Fibroblast of mammary gland (primary cell): Measurements from ENCODE around the gene TSPAN31.

Experiments used
- DNase-seq: peaks from one replicate; pipeline ENCODE4 v3.0.0-alpha.2; 2010; ENCODE audit warnings: low read depth
- H3K4me3 ChIP-seq: 2 replicates; pipeline ENCODE4 v1.5.1; 2011; ENCODE audit warnings: low read depth, mild to moderate bottlenecking, low read length, moderate library complexity; ENCODE audit not compliant: control insufficient read depth
- CTCF ChIP-seq: conservative IDR thresholded peaks from 2 replicates; pipeline ENCODE4 v1.5.1; 2011; ENCODE audit warnings: low read depth, low read length, inconsistent platforms; ENCODE audit not compliant: control insufficient read depth, insufficient read depth

Gene TSPAN31

GRCh38 chr12:57746025-57746424, 1.2 kb downstream of the TSPAN31 start:
- DNase-seq, result no peak
- peak overlapping the region; percentile 97 for H3K4me3 ChIP-seq
- no peak for TF ChIP-seq CTCF

- no peak for TF ChIP-seq CTCF
- no peak overlapping the region for H3K4me3 ChIP-seq
- no peak for DNase-seq
Observed at GRCh38 chr12:57749061-57749460, 4.2 kb downstream of the TSPAN31 start.

- no peak for DNase-seq
- TF ChIP-seq CTCF, result no peak
- peak overlapping the region; percentile 89 for H3K4me3 ChIP-seq
Observed at GRCh38 chr12:57750561-57751431, 6.0 kb downstream of the TSPAN31 start.

GRCh38 chr12:57751432-57751787, 6.6 kb downstream of the TSPAN31 start:
- H3K4me3 ChIP-seq, result peak overlapping the region; percentile 89
- DNase-seq, result no peak
- no peak for TF ChIP-seq CTCF

- H3K4me3 ChIP-seq, result peak within 1 kb of the TSS; percentile 89
- no peak for TF ChIP-seq CTCF
- peak; percentile 99 for DNase-seq
Observed at GRCh38 chr12:57751788-57752667, 7.2 kb downstream of the TSPAN31 start, which contains the start of gene CDK4. Gene CDK4 (minus strand): TSS chr12:57752310. CDS start chr12:57751717, 593 bp downstream.

GRCh38 chr12:57752668-57753000, 7.8 kb downstream of the TSPAN31 start:
- no peak for DNase-seq
- TF ChIP-seq CTCF, result no peak
- H3K4me3 ChIP-seq, result peak overlapping the region; percentile 44
